Astrocyte (in vitro differentiated cells and primary cell): Measurements from ENCODE around the gene CPE.

Experiments
- CTCF ChIP-seq: IDR thresholded peaks from 2 replicates; pipeline ENCODE4 v1.5.1; 2011; ENCODE audit warnings: low read depth, mild to moderate bottlenecking, inconsistent platforms, low read length, moderate library complexity; ENCODE audit not compliant: insufficient read depth
- EZH2 ChIP-seq: IDR thresholded peaks from 2 replicates; pipeline ENCODE4 v1.6.1; 2012; ENCODE audit warnings: mild to moderate bottlenecking, low read length, inconsistent platforms; ENCODE audit not compliant: insufficient read depth

DNA sequence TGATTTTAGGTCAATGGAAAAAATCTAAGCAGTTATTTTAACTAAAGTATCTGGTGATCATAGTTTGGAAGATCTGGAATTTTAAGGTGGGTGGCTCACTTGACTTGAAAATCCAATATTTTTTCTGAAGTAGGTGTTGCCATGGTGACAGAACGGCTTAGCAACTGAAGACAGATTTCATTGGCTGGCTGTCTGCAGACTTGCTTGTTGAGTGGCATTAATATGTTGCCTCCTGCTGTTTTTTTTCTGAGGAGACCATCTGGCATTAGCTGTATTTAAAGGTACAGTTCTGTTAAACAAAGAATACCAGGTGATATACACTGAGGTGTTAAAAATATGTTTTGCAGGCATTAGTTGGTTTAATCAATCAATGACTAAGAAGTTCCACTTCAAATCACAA, 19.8 kb downstream of the CPE start:
- TF ChIP-seq EZH2 (no peak), CTCF (no peak)
